Lung (tissue), 12 donors: ENCODE measurements around the gene GIPR. TPM values are rescaled to one million over a fixed set of nuclear protein-coding genes. Genes with fewer than 3 reads are reported as not detected.

Source experiments
- ATAC-seq: fragments of 200-7000 bp; cut with Tn5 transposase; one replicate; pipeline ENCODE4 v1.9.1; 2020; ENCODE audit warnings: moderate number of reproducible peaks; ENCODE audit not compliant: insufficient read depth, low FRiP score
- DNase-seq, 3 donors: peaks; one replicate each; pipeline ENCODE4 v3.0.0-alpha.2; 2013 to 2017
- H3K27ac ChIP-seq, 2 donors: one replicate each; pipeline ENCODE4 v1.5.1; 2013; ENCODE audit warnings: mild to moderate bottlenecking in 2 of 2, moderate library complexity in 2 of 2, control low read depth in 1 of 2, inconsistent platforms in 1 of 2, low read depth in 1 of 2, low read length in 1 of 2
- H3K27me3 ChIP-seq, 3 donors: one replicate each; pipeline ENCODE4 v1.5.1; 2013; ENCODE audit warnings: low read length in 2 of 3; ENCODE audit not compliant: control insufficient read depth in 3 of 3, insufficient read depth in 3 of 3
- H3K36me3 ChIP-seq, 4 donors: one replicate each; pipeline ENCODE4 v1.5.1; 2013; ENCODE audit warnings: low read length in 4 of 4, mild to moderate bottlenecking in 1 of 4, moderate library complexity in 1 of 4; ENCODE audit not compliant: control insufficient read depth in 4 of 4, insufficient read depth in 4 of 4
- H3K4me1 ChIP-seq, 5 donors: one replicate each; pipeline ENCODE4 v1.5.1; 2013; ENCODE audit warnings: low read length in 5 of 5, mild to moderate bottlenecking in 2 of 5, moderate library complexity in 1 of 5; ENCODE audit not compliant: control insufficient read depth in 5 of 5, insufficient read depth in 5 of 5
- H3K4me3 ChIP-seq: one replicate; pipeline ENCODE4 v1.5.1; 2013; ENCODE audit warnings: mild to moderate bottlenecking, control low read depth, moderate library complexity
- H3K9ac ChIP-seq, 2 donors: one replicate each; pipeline ENCODE4 v1.5.1; 2013; ENCODE audit warnings: low read length in 2 of 2, control low read depth in 1 of 2; ENCODE audit not compliant: insufficient read depth in 1 of 2
- H3K9me3 ChIP-seq, 4 donors: one replicate each; pipeline ENCODE4 v1.5.1; 2013; ENCODE audit warnings: low read length in 3 of 4, mild to moderate bottlenecking in 1 of 4, moderate library complexity in 1 of 4; ENCODE audit not compliant: control insufficient read depth in 4 of 4, insufficient read depth in 3 of 4
- WGBS, 2 donors: extraction: QIAGEN DNeasy Blood & Tissue Kit; methylation state at CpG; one replicate each; pipeline ENCODE4 v1.1.7; 2013; 5-methylcytosine and 5-hydroxymethylcytosine counted together
- polyA plus RNA-seq, 2 donors: library from polyadenylated mRNA; stranded (reverse); fragments of 200-250 nt; gene quantifications; one replicate each; pipeline ENCODE4 v1.2.1, GENCODE V29; 2013
- total RNA-seq, 2 donors: library from RNA; depleted of rRNA in 1 of 2; stranded (reverse); fragments of >200 nt in 1 of 2; gene quantifications; one replicate each; pipeline ENCODE4 v1.2.1, GENCODE V29; 2014 to 2021
- TF ChIP-seq, protein P1 (sequence below): IDR thresholded peaks from 2 replicates; pipeline ENCODE4 v1.5.1; 2012; ENCODE audit warnings: mild to moderate bottlenecking; ENCODE audit errors: control extremely low read depth, extremely low read depth
- donor health status: control.
- donor health status: control.
- donor health status: Bipolar disorder and iron deficiency.
- donor health status: healthy.
- donor health status: DM: yes; HTN: yes; CAD: no.

Gene GIPR
- total and polyA plus RNA-seq, 4 donors = 2.2 to 14.9 (median 5.5) TPM

GRCh38 chr19:45637890-45638667 is 29.9 kb upstream of the GIPR start:
- peak in 2 of 3 donors; percentile 34 to 56 for DNase-seq
- Histone ChIP-seq H3K27ac (no peak overlapping the region), H3K9ac (no peak overlapping the region), H3K4me3 (no peak overlapping the region), H3K27me3 (no peaks in the 10 kb centered on the region), H3K4me1 (peaks cover 0 to 18% (median 0%) of the 10 kb centered on the region in 5 donors), H3K9me3 (no peaks in the 10 kb centered on the region), H3K36me3 (no peaks in the 10 kb centered on the region)
- ATAC-seq = no peak
- TF ChIP-seq, protein P1, sequence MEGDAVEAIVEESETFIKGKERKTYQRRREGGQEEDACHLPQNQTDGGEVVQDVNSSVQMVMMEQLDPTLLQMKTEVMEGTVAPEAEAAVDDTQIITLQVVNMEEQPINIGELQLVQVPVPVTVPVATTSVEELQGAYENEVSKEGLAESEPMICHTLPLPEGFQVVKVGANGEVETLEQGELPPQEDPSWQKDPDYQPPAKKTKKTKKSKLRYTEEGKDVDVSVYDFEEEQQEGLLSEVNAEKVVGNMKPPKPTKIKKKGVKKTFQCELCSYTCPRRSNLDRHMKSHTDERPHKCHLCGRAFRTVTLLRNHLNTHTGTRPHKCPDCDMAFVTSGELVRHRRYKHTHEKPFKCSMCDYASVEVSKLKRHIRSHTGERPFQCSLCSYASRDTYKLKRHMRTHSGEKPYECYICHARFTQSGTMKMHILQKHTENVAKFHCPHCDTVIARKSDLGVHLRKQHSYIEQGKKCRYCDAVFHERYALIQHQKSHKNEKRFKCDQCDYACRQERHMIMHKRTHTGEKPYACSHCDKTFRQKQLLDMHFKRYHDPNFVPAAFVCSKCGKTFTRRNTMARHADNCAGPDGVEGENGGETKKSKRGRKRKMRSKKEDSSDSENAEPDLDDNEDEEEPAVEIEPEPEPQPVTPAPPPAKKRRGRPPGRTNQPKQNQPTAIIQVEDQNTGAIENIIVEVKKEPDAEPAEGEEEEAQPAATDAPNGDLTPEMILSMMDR = no peak
- WGBS, 2 donors = 76 to 88% methylated on average over 19 of the region's 19 CpGs

DNA sequence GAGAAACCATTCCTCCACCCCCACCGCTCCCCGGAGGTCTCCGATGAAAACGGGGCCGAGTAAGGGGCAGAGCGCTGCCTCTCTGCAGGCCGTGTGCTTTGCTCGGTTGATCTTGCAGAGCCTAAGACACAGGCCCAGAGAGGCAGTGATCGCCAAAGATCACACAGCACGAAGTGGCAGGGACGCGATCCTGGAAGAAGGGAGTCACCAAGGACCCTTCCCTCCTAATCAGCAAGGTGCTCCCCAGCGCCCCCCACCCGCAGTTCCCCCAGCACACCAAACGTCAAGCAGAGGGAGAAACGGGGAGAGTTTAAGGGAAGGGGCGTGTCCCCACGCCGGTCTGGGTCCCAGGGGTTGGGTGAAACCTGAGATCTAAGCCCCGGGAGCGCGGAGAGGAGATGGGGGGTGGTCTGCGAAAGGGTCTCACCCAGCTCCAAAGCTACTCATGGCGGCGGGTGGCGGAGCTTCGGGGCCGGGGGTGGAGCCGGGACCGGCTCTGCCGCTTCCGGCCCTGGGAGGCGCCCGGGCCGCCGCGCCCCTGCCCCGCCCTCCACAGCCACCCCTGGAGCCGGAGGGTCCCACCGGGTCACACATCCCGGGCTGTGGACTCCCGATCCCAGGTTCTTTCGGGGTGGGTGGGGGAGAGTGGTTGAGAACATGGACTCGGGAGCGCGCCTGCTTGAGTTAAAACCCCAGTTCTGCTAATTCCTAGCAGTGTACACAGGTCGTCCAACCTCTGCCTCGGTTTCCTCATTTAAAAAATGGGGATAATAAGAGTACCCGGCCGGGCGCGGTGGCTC is 28.9 kb upstream of the GIPR start, which contains the start of gene EML2:
Gene EML2 (minus strand): TSS at position 468 of the 800 bp plus-strand sequence. CDS start 21 bp downstream, at position 447.
- Histone ChIP-seq H3K27me3 (peaks cover 0 to 10% (median 5%) of the 10 kb centered on the region in 3 donors), H3K27ac (peak within 1 kb of the TSS in 1 of 2 donors; percentile 73), H3K36me3 (no peaks in the 10 kb centered on the region), H3K4me3 (peak within 1 kb of the TSS; percentile 64), H3K9ac (peak within 1 kb of the TSS; percentile 36 to 59), H3K4me1 (peaks cover 0 to 21% (median 0%) of the 10 kb centered on the region in 5 donors), H3K9me3 (no peaks in the 10 kb centered on the region)
- ATAC-seq = no peak
- 3 to 4% methylated on average over 51 to 52 of the region's 52 CpGs for WGBS, 2 donors
- TF ChIP-seq, protein P1 = peak; percentile 12
- peak; percentile 69 to 79 (median 77) for DNase-seq

GRCh38 chr19:45640849-45641273 is 27.2 kb upstream of the GIPR start:
- H3K9ac ChIP-seq = no peak overlapping the region
- H3K9me3 ChIP-seq = no peaks in the 10 kb centered on the region
- H3K27ac ChIP-seq = peak overlapping the region in 1 of 2 donors; percentile 92
- TF ChIP-seq, protein P1 = no peak
- WGBS, 2 donors = 45 to 52% methylated on average over 17 of the region's 17 CpGs
- no peak overlapping the region for H3K4me3 ChIP-seq
- no peaks in the 10 kb centered on the region for H3K36me3 ChIP-seq
- DNase-seq (no peak), ATAC-seq (no peak)
- H3K27me3 ChIP-seq = peaks cover 0 to 19% (median 10%) of the 10 kb centered on the region in 3 donors
- peaks cover 0 to 21% (median 0%) of the 10 kb centered on the region in 5 donors for H3K4me1 ChIP-seq
